Neural cell (in vitro differentiated cells): ENCODE results near the gene HYAL1. TPM values are rescaled to one million over a fixed set of nuclear protein-coding genes. Genes with fewer than 3 reads are reported as not detected.

Experiments used
- H2AFZ ChIP-seq: fragments of 200-600, 300-800 bp; sonication (generic), shearing (Covaris generic); 2 replicates; pipeline ENCODE4 v1.6.0; 2014; ENCODE audit warnings: low read depth, mild to moderate bottlenecking, antibody characterized with exemption, low read length, moderate library complexity
- H3F3A ChIP-seq: fragments of 200-600 bp; shearing (Covaris generic); 2 replicates; pipeline ENCODE4 v1.6.1; 2016; ENCODE audit warnings: mild to moderate bottlenecking, moderate library complexity, mixed read lengths, antibody characterized with exemption, low read length; ENCODE audit not compliant: insufficient read depth, poor library complexity, severe bottlenecking
- H3K27ac ChIP-seq: fragments of 200-600, 300-800 bp; sonication (generic), shearing (Covaris generic); 2 replicates; pipeline ENCODE4 v1.5.1; 2014; ENCODE audit warnings: mild to moderate bottlenecking, low read length, moderate library complexity
- H3K27me3 ChIP-seq: fragments of 300-800, 200-600 bp; sonication (generic), shearing (Covaris generic); 2 replicates; pipeline ENCODE4 v1.6.0; 2014; ENCODE audit warnings: mild to moderate bottlenecking, low read depth, low read length, moderate library complexity; ENCODE audit not compliant: insufficient read depth
- H3K36me3 ChIP-seq: fragments of 300-800, 200-600 bp; sonication (generic), shearing (Covaris generic); 2 replicates; pipeline ENCODE4 v1.5.1; 2014; ENCODE audit warnings: mild to moderate bottlenecking, antibody characterized with exemption, low read length, moderate library complexity; ENCODE audit not compliant: insufficient read depth
- H3K4me2 ChIP-seq: fragments of 300-800, 200-600 bp; sonication (generic), shearing (Covaris generic); 2 replicates; pipeline ENCODE4 v1.6.0; 2014; ENCODE audit warnings: mild to moderate bottlenecking, low read length
- H3K4me3 ChIP-seq: fragments of 300-800, 200-600 bp; sonication (generic), shearing (Covaris generic); 2 replicates; pipeline ENCODE4 v1.5.1; 2014; ENCODE audit warnings: mild to moderate bottlenecking, low read length, moderate library complexity
- H3K79me2 ChIP-seq: fragments of 200-600 bp; shearing (Covaris generic); replicated peaks from 2 replicates; pipeline ENCODE4 v1.6.0; 2014; ENCODE audit warnings: mild to moderate bottlenecking, low read length, moderate library complexity; ENCODE audit not compliant: insufficient read depth
- H3K9ac ChIP-seq: fragments of 300-800, 200-600 bp; sonication (generic), shearing (Covaris generic); 2 replicates; pipeline ENCODE4 v1.6.1; 2016; ENCODE audit warnings: mild to moderate bottlenecking, low read length, mixed read lengths
- H3K9me2 ChIP-seq: fragments of 200-600 bp; shearing (Covaris generic); 2 replicates; pipeline ENCODE4 v1.6.1; 2016; ENCODE audit warnings: mild to moderate bottlenecking, low read length, mixed read lengths; ENCODE audit not compliant: insufficient read depth
- H3K9me3 ChIP-seq: fragments of 200-600, 300-800 bp; sonication (generic), shearing (Covaris generic); 2 replicates; pipeline ENCODE4 v1.6.1; 2016; ENCODE audit warnings: mild to moderate bottlenecking, mixed run types, low read length, moderate library complexity, mixed read lengths
- H4K20me1 ChIP-seq: fragments of 200-600 bp; shearing (Covaris generic); 2 replicates; pipeline ENCODE4 v1.6.1; 2016; ENCODE audit warnings: mild to moderate bottlenecking, mixed run types; ENCODE audit not compliant: insufficient read depth
- EP300 ChIP-seq: fragments of 450-650 bp; conservative IDR thresholded peaks from 2 replicates; pipeline ENCODE4 v1.6.1; 2014; ENCODE audit warnings: antibody characterized with exemption, mild to moderate bottlenecking, moderate library complexity; ENCODE audit not compliant: poor library complexity, severe bottlenecking
- EZH2 ChIP-seq: fragments of 200-600, 300-800 bp; shearing (Covaris generic), sonication (generic); IDR thresholded peaks from 2 replicates; pipeline ENCODE4 v1.6.1; 2014; ENCODE audit warnings: antibody characterized with exemption, low read length, borderline replicate concordance, mild to moderate bottlenecking; ENCODE audit not compliant: insufficient read depth, poor library complexity, severe bottlenecking
- MXI1 ChIP-seq: fragments of 450-650 bp; conservative IDR thresholded peaks from 2 replicates; pipeline ENCODE4 v1.6.1; 2014; ENCODE audit warnings: antibody characterized with exemption, mild to moderate bottlenecking; ENCODE audit not compliant: poor library complexity, severe bottlenecking
- POLR2AphosphoS5 ChIP-seq: IDR thresholded peaks from 2 replicates; pipeline ENCODE4 v1.6.1; 2012
- RAD21 ChIP-seq: fragments of 450-650 bp; conservative IDR thresholded peaks from 2 replicates; pipeline ENCODE4 v1.6.1; 2014; ENCODE audit warnings: antibody characterized with exemption, mild to moderate bottlenecking, moderate library complexity
- SMC3 ChIP-seq: fragments of 450-650 bp; conservative IDR thresholded peaks from 2 replicates; pipeline ENCODE4 v1.6.1; 2014; ENCODE audit warnings: antibody characterized with exemption, mild to moderate bottlenecking, moderate library complexity; ENCODE audit not compliant: poor library complexity
- TAF1 ChIP-seq: IDR thresholded peaks from 2 replicates; pipeline ENCODE4 v1.6.1; 2012; ENCODE audit warnings: low read depth
- polyA plus RNA-seq: library from polyadenylated mRNA; depleted of rRNA; stranded (reverse); fragments of >200 nt; gene quantifications from 2 replicates; pipeline ENCODE4 v1.2.3, GENCODE V29; 2014
- TF ChIP-seq, protein P1 (sequence below): IDR thresholded peaks from 2 replicates; pipeline ENCODE4 v1.6.1; 2012; ENCODE audit warnings: borderline replicate concordance
- TF ChIP-seq, protein P2 (sequence below): fragments of 450-650 bp; IDR thresholded peaks from 2 replicates; pipeline ENCODE4 v1.5.1; 2014; ENCODE audit warnings: antibody characterized with exemption, mild to moderate bottlenecking, moderate library complexity; ENCODE audit not compliant: poor library complexity, severe bottlenecking

The HYAL1 gene
- polyA plus RNA-seq, 1 donor from 2014 or later, result 2.2 TPM

DNA sequence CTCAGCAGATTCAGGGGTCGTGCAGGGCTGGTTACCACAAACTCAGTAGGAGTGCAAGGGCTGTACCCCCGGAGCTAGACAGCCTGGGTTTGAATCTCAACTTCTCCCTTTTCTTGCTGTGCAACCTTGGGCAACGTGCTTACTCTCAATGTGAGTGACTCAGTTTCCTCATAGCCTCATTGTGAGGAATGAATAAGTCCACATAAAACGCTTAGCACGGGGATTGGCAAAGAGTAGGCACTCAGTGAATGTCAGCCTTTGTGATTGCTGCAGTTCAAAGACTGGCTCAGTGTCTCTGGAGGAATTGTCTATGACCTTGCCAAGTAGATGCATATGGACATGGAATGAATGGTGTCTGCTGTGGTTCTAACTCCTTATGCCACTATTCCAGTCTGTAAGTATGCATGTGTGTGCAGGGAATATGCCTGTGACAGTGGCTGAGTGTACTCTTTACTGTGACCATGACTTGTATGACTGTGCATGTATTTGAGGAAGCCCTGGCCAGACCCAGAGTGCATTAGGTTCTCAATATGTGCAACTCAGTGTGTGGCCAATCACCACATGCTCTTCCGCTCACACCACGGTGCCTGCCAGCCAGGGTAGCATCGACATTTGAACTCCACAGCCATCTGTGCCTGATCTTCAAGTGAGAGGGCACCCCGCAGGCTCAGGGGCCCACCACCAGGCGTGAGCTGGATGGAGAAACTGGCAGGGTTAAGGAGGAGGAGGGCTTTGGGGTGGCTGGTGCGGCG lies 3.3 kb downstream of the HYAL1 start:
- H2AFZ ChIP-seq, result peak overlapping the region; percentile 58
- peak overlapping the region; percentile 78 for H3K4me3 ChIP-seq
- no peaks in the 10 kb centered on the region for H3F3A ChIP-seq
- no peak for TF ChIP-seq MXI1
- TF ChIP-seq TAF1, result no peak
- TF ChIP-seq RAD21, result no peak
- TF ChIP-seq EZH2, result no peak
- no peak for TF ChIP-seq EP300
- TF ChIP-seq, protein P1, sequence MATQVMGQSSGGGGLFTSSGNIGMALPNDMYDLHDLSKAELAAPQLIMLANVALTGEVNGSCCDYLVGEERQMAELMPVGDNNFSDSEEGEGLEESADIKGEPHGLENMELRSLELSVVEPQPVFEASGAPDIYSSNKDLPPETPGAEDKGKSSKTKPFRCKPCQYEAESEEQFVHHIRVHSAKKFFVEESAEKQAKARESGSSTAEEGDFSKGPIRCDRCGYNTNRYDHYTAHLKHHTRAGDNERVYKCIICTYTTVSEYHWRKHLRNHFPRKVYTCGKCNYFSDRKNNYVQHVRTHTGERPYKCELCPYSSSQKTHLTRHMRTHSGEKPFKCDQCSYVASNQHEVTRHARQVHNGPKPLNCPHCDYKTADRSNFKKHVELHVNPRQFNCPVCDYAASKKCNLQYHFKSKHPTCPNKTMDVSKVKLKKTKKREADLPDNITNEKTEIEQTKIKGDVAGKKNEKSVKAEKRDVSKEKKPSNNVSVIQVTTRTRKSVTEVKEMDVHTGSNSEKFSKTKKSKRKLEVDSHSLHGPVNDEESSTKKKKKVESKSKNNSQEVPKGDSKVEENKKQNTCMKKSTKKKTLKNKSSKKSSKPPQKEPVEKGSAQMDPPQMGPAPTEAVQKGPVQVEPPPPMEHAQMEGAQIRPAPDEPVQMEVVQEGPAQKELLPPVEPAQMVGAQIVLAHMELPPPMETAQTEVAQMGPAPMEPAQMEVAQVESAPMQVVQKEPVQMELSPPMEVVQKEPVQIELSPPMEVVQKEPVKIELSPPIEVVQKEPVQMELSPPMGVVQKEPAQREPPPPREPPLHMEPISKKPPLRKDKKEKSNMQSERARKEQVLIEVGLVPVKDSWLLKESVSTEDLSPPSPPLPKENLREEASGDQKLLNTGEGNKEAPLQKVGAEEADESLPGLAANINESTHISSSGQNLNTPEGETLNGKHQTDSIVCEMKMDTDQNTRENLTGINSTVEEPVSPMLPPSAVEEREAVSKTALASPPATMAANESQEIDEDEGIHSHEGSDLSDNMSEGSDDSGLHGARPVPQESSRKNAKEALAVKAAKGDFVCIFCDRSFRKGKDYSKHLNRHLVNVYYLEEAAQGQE, result no peak
- no peak for TF ChIP-seq POLR2AphosphoS5
- TF ChIP-seq, protein P2, sequence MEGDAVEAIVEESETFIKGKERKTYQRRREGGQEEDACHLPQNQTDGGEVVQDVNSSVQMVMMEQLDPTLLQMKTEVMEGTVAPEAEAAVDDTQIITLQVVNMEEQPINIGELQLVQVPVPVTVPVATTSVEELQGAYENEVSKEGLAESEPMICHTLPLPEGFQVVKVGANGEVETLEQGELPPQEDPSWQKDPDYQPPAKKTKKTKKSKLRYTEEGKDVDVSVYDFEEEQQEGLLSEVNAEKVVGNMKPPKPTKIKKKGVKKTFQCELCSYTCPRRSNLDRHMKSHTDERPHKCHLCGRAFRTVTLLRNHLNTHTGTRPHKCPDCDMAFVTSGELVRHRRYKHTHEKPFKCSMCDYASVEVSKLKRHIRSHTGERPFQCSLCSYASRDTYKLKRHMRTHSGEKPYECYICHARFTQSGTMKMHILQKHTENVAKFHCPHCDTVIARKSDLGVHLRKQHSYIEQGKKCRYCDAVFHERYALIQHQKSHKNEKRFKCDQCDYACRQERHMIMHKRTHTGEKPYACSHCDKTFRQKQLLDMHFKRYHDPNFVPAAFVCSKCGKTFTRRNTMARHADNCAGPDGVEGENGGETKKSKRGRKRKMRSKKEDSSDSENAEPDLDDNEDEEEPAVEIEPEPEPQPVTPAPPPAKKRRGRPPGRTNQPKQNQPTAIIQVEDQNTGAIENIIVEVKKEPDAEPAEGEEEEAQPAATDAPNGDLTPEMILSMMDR, result no peak
- no peak for TF ChIP-seq SMC3
- H3K79me2 ChIP-seq, result no peaks in the 10 kb centered on the region
- no peaks in the 10 kb centered on the region for H3K27me3 ChIP-seq
- H4K20me1 ChIP-seq, result no peaks in the 10 kb centered on the region
- H3K9me3 ChIP-seq, result no peaks in the 10 kb centered on the region
- H3K36me3 ChIP-seq, result no peaks in the 10 kb centered on the region
- H3K4me2 ChIP-seq, result peak overlapping the region; percentile 69
- H3K9me2 ChIP-seq, result no peaks in the 10 kb centered on the region
- peak overlapping the region; percentile 66 for H3K27ac ChIP-seq
- H3K9ac ChIP-seq, result peak overlapping the region; percentile 70

DNA sequence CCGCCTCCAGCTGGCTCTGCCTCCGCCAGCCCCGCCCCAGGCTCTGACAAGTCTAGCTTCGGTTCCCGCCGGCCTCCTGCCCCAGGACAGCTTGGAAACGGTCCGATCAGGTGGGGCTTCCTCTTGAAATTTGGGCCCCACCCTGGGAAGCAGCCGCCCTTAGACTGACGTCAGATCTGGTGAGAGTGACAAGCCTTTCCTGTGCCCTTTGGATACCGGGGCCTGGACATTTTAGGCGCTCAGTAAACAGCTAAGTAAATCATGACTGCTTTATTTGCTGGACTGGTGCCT lies 3.8 kb downstream of the HYAL1 start:
- Histone ChIP-seq H3K9me2 (no peaks in the 10 kb centered on the region), H3K4me2 (peak overlapping the region; percentile 69), H2AFZ (peak overlapping the region; percentile 58), H3K79me2 (no peaks in the 10 kb centered on the region), H3K9me3 (no peaks in the 10 kb centered on the region), H3F3A (no peaks in the 10 kb centered on the region), H3K4me3 (peak overlapping the region; percentile 78), H3K9ac (peak overlapping the region; percentile 70), H3K27me3 (no peaks in the 10 kb centered on the region), H4K20me1 (no peaks in the 10 kb centered on the region), H3K27ac (peak overlapping the region; percentile 66), H3K36me3 (no peaks in the 10 kb centered on the region)
- peak; percentile 32 for TF ChIP-seq TAF1
- TF ChIP-seq, protein P2, result no peak
